ENCODE data around the gene ATXN1L.
A peak's percentile ranks its signal among the peaks of the same experiment; 100 is the strongest.

ATXN1L gene, protein sequence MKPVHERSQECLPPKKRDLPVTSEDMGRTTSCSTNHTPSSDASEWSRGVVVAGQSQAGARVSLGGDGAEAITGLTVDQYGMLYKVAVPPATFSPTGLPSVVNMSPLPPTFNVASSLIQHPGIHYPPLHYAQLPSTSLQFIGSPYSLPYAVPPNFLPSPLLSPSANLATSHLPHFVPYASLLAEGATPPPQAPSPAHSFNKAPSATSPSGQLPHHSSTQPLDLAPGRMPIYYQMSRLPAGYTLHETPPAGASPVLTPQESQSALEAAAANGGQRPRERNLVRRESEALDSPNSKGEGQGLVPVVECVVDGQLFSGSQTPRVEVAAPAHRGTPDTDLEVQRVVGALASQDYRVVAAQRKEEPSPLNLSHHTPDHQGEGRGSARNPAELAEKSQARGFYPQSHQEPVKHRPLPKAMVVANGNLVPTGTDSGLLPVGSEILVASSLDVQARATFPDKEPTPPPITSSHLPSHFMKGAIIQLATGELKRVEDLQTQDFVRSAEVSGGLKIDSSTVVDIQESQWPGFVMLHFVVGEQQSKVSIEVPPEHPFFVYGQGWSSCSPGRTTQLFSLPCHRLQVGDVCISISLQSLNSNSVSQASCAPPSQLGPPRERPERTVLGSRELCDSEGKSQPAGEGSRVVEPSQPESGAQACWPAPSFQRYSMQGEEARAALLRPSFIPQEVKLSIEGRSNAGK

DNA sequence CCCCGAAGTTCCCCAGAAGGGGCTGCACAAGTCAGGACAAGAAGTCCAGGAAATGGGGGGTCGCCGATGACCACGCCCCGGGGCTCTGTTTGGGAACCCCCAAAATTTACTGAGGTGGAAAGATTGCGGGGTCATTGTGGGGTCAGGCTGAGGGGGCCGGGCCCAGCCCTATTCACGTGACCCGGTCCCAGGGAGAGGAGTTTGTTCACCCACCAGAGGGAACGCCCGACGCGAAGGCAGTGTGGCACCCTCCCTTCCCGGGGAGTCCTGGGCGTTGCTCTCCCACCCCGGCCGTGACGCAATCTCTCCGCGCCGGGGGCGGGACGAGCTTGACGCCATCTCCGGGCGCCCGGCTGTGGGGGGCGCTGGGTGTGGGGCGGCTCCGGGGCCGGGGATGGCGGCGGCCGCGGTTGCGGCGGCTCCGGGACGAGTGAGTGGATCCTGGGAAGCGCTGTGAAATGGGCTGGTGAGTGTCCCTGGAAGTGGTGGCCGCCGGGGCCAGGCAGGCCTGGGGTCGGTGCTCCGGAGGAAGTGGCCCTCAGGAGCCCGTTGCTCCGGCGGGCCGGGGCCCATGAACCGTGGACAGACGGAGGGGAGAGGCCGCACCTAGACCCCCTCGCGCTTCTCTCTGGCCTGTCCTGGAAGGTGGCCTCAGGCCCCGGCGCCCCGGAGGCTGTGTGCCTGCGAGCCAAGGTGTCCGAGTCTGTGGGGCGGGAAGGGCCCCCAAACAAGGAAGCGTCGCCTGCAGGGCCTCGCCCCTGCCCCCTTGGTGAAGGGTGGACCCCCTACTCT, at the start of gene ATXN1L:
Gene ATXN1L, plus strand, starts transcription at position 338 of the 792 bp plus-strand sequence. CDS start 3,765 bp downstream, outside the sequence.
- Histone ChIP-seq H3K79me2 (ENCODE audit: insufficient read depth, low read length) (peaks cover 28% of the 10 kb centered on the region), H3K9ac (ENCODE audit: low read depth, low read length, poor library complexity, severe bottlenecking) (peak within 1 kb of the TSS; percentile 82), H3K4me1 (ENCODE audit: insufficient read depth, low read length, poor library complexity, severe bottlenecking) (peaks cover 17% of the 10 kb centered on the region), H3K4me2 (ENCODE audit: low read depth, low read length, poor library complexity, severe bottlenecking) (peak within 1 kb of the TSS; percentile 98), H3K9me2 (replicated peaks; ENCODE audit: low read depth, low read length) (no peaks in the 10 kb centered on the region), H3K4me3 (ENCODE audit: low read length, poor library complexity, severe bottlenecking) (peak within 1 kb of the TSS; percentile 95), H3K9me3 (ENCODE audit: insufficient read depth, low read depth, low read length) (no peaks in the 10 kb centered on the region), H3F3A (ENCODE audit: low read depth) (no peaks in the 10 kb centered on the region), H3K36me3 (ENCODE audit: insufficient read depth, low read length) (peaks cover 12% of the 10 kb centered on the region; the same call in 1 of the 2 replicates), H2AFZ (ENCODE audit: low read length) (peak within 1 kb of the TSS; percentile 92), H4K20me1 (ENCODE audit: insufficient read depth, low read length, poor library complexity, severe bottlenecking) (peaks cover 11% of the 10 kb centered on the region), H3K27me3 (ENCODE audit: insufficient read depth, low read length, poor library complexity, severe bottlenecking) (no peaks in the 10 kb centered on the region)
- TF ChIP-seq CTCF (conservative IDR thresholded peaks at IDR 0.05; ENCODE audit: low read length) (no peak), EZH2phosphoT487 (IDR thresholded peaks at IDR 0.05; ENCODE audit: borderline replicate concordance) (no peak)

- Histone ChIP-seq H2AFZ (ENCODE audit: low read length) (no peak overlapping the region), H3K4me3 (ENCODE audit: low read length, poor library complexity, severe bottlenecking) (no peak overlapping the region), H3K79me2 (ENCODE audit: insufficient read depth, low read length) (peaks cover 84% of the 10 kb centered on the region), H3K4me1 (ENCODE audit: insufficient read depth, low read length, poor library complexity, severe bottlenecking) (peaks cover 14% of the 10 kb centered on the region), H3K36me3 (ENCODE audit: insufficient read depth, low read length) (no peaks in the 10 kb centered on the region), H3K27me3 (ENCODE audit: insufficient read depth, low read length, poor library complexity, severe bottlenecking) (no peaks in the 10 kb centered on the region), H3K9ac (ENCODE audit: low read depth, low read length, poor library complexity, severe bottlenecking) (no peak overlapping the region), H3K9me2 (replicated peaks; ENCODE audit: low read depth, low read length) (no peaks in the 10 kb centered on the region), H3K9me3 (ENCODE audit: insufficient read depth, low read depth, low read length) (no peaks in the 10 kb centered on the region), H3F3A (ENCODE audit: low read depth) (peaks cover 3% of the 10 kb centered on the region; the same call in 1 of the 2 replicates), H4K20me1 (ENCODE audit: insufficient read depth, low read length, poor library complexity, severe bottlenecking) (peaks cover 58% of the 10 kb centered on the region), H3K4me2 (ENCODE audit: low read depth, low read length, poor library complexity, severe bottlenecking) (no peak overlapping the region)
- no peak for TF ChIP-seq CTCF (conservative IDR thresholded peaks at IDR 0.05; ENCODE audit: low read length)
- no peak for TF ChIP-seq EZH2phosphoT487 (IDR thresholded peaks at IDR 0.05; ENCODE audit: borderline replicate concordance)
Observed at GRCh38 chr16:71796501-71797097, 49.2 kb upstream of the ATXN1L start.

DNA sequence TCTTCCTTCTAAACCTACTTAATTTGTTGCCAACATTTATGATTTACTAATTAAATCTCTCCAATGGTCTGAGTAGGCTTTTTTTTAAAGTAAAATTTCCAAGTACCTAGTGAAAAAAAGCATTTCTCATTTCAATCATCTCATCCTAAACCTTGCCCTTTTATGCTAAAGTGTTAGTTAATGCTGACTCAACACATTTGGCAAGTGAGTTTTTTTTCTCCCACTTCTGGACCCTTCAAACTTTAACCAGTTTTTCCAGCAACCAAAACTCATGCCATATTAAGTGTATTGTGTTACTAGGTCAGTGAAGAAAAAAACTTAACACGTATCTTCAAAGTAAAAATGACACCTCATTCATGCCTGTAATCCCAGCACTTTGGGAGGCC, 42.5 kb upstream of the ATXN1L start:
- peaks cover 12% of the 10 kb centered on the region for H3K4me1 ChIP-seq (ENCODE audit: insufficient read depth, low read length, poor library complexity, severe bottlenecking)
- no peaks in the 10 kb centered on the region for H3F3A ChIP-seq (ENCODE audit: low read depth)
- TF ChIP-seq CTCF (conservative IDR thresholded peaks at IDR 0.05; ENCODE audit: low read length), result no peak
- H3K9me3 ChIP-seq (ENCODE audit: insufficient read depth, low read depth, low read length), result no peaks in the 10 kb centered on the region
- H3K79me2 ChIP-seq (ENCODE audit: insufficient read depth, low read length), result peaks cover 82% of the 10 kb centered on the region
- H2AFZ ChIP-seq (ENCODE audit: low read length), result no peak overlapping the region
- H3K27me3 ChIP-seq (ENCODE audit: insufficient read depth, low read length, poor library complexity, severe bottlenecking), result no peaks in the 10 kb centered on the region
- H3K4me2 ChIP-seq (ENCODE audit: low read depth, low read length, poor library complexity, severe bottlenecking), result no peak overlapping the region
- peaks cover 48% of the 10 kb centered on the region for H4K20me1 ChIP-seq (ENCODE audit: insufficient read depth, low read length, poor library complexity, severe bottlenecking)
- H3K9ac ChIP-seq (ENCODE audit: low read depth, low read length, poor library complexity, severe bottlenecking), result no peak overlapping the region
- no peaks in the 10 kb centered on the region for H3K9me2 ChIP-seq (replicated peaks; ENCODE audit: low read depth, low read length)
- no peaks in the 10 kb centered on the region for H3K36me3 ChIP-seq (ENCODE audit: insufficient read depth, low read length)
- H3K4me3 ChIP-seq (ENCODE audit: low read length, poor library complexity, severe bottlenecking), result no peak overlapping the region
